ENCODE measurements around the gene PGPEP1.
A peak's percentile ranks its signal among the peaks of the same experiment; 100 is the strongest.
"Not testable (repeated sequence)": the region's sequence is repeated elsewhere in the genome, so short reads cannot be mapped to it uniquely, and the experiment has no call there.

The PGPEP1 gene

DNA sequence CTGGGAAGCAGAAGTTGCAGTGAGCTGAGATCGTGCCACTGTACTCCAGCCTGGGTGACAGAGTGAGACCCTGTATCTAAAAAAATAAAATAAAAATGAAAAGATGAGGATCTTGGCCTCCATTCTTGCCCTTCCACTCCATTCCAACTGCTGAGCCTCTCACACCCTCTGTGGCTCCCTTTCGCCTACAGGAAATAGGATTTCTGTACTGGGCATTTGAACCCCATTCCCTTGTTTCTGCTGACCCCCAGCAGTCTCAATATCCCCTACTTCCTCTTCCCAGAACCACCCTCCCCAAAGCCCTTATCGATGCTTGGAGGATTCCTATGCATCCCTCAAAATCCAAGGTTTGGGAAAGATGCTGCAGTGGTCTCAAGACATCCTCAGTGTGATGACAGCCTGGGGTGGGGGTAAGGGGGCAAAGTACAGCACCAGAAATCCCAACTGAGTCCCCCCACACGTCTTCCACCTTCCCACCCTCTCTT lies 33.1 kb downstream of the PGPEP1 start:
- TF ChIP-seq, protein P1, sequence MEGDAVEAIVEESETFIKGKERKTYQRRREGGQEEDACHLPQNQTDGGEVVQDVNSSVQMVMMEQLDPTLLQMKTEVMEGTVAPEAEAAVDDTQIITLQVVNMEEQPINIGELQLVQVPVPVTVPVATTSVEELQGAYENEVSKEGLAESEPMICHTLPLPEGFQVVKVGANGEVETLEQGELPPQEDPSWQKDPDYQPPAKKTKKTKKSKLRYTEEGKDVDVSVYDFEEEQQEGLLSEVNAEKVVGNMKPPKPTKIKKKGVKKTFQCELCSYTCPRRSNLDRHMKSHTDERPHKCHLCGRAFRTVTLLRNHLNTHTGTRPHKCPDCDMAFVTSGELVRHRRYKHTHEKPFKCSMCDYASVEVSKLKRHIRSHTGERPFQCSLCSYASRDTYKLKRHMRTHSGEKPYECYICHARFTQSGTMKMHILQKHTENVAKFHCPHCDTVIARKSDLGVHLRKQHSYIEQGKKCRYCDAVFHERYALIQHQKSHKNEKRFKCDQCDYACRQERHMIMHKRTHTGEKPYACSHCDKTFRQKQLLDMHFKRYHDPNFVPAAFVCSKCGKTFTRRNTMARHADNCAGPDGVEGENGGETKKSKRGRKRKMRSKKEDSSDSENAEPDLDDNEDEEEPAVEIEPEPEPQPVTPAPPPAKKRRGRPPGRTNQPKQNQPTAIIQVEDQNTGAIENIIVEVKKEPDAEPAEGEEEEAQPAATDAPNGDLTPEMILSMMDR (IDR thresholded peaks at IDR 0.05; ENCODE audit: low read depth, low read length) = no peak
- H3K4me3 ChIP-seq (ENCODE audit: low read depth, low read length) = no peak overlapping the region
- DNase-seq (ENCODE audit: low read depth, low spot score) = no peak
- in situ Hi-C loops (cut with HindIII; ENCODE audit: low sequenced_read_pairs) = no loop called here

- in situ Hi-C loops (cut with HindIII; ENCODE audit: low sequenced_read_pairs) = no loop called here
- DNase-seq (ENCODE audit: low read depth, low spot score) = peak; percentile 99
- TF ChIP-seq, protein P1 (IDR thresholded peaks at IDR 0.05; ENCODE audit: low read depth, low read length) = no peak
- H3K4me3 ChIP-seq (ENCODE audit: low read depth, low read length) = no peak overlapping the region
These were observed 33.7 kb downstream of the PGPEP1 start for GRCh38 chr19:18373892-18374629.

GRCh38 chr19:18377026-18377425 lies 36.6 kb downstream of the PGPEP1 start:
- no peak overlapping the region for H3K4me3 ChIP-seq (ENCODE audit: low read depth, low read length)
- DNase-seq (ENCODE audit: low read depth, low spot score) = no peak
- in situ Hi-C loops (cut with HindIII; ENCODE audit: low sequenced_read_pairs) = no loop called here
- TF ChIP-seq, protein P1 (IDR thresholded peaks at IDR 0.05; ENCODE audit: low read depth, low read length) = no peak

- TF ChIP-seq, protein P1 (IDR thresholded peaks at IDR 0.05; ENCODE audit: low read depth, low read length) = no peak
- in situ Hi-C loops (cut with HindIII; ENCODE audit: low sequenced_read_pairs) = no loop called here
- no peak overlapping the region for H3K4me3 ChIP-seq (ENCODE audit: low read depth, low read length)
- DNase-seq (ENCODE audit: low read depth, low spot score) = peak; percentile 82
These were observed 39.7 kb downstream of the PGPEP1 start for GRCh38 chr19:18379803-18380747.

- in situ Hi-C loops (cut with HindIII; ENCODE audit: low sequenced_read_pairs) = no loop called here
- H3K4me3 ChIP-seq (ENCODE audit: low read depth, low read length) = no peak overlapping the region
- TF ChIP-seq, protein P1 (IDR thresholded peaks at IDR 0.05; ENCODE audit: low read depth, low read length) = no peak
- no peak for DNase-seq (ENCODE audit: low read depth, low spot score)
These were observed 40.4 kb downstream of the PGPEP1 start for GRCh38 chr19:18380843-18381242.

DNA sequence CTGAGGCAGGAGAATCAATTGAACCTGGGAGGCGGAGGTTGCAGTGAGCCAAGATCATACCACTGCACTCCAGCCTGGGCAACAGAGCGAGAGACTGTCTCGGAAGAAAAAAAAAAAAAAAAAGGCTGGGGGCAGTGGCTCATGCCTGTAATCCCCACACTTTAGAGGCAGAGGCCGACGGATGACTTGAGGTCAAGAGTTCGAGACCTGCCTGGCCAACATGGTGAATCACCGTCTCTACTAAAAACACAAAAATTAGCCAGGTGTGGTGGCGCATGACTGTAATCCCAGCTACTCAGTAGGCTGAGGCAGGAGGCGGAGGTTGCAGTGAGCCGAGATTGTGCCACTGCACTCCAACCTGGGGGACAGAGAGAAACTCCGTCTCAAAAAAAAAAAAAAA lies 43.2 kb downstream of the PGPEP1 start:
- DNase-seq (ENCODE audit: low read depth, low spot score); in situ Hi-C loops (cut with HindIII; ENCODE audit: low sequenced_read_pairs); H3K4me3 ChIP-seq (ENCODE audit: low read depth, low read length): not testable (repeated sequence)
